SKM-1 treated with dmso at 0.1 percent for 144 hours (cell line): ENCODE data around the gene CEP43.

Experiments used
- DNase-seq: peaks from one replicate; lab custom pipeline; 2025; ENCODE audit not compliant: unreplicated experiment; lab: John Stamatoyannopoulos, UW

CEP43 gene, protein sequence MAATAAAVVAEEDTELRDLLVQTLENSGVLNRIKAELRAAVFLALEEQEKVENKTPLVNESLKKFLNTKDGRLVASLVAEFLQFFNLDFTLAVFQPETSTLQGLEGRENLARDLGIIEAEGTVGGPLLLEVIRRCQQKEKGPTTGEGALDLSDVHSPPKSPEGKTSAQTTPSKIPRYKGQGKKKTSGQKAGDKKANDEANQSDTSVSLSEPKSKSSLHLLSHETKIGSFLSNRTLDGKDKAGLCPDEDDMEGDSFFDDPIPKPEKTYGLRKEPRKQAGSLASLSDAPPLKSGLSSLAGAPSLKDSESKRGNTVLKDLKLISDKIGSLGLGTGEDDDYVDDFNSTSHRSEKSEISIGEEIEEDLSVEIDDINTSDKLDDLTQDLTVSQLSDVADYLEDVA

DNA sequence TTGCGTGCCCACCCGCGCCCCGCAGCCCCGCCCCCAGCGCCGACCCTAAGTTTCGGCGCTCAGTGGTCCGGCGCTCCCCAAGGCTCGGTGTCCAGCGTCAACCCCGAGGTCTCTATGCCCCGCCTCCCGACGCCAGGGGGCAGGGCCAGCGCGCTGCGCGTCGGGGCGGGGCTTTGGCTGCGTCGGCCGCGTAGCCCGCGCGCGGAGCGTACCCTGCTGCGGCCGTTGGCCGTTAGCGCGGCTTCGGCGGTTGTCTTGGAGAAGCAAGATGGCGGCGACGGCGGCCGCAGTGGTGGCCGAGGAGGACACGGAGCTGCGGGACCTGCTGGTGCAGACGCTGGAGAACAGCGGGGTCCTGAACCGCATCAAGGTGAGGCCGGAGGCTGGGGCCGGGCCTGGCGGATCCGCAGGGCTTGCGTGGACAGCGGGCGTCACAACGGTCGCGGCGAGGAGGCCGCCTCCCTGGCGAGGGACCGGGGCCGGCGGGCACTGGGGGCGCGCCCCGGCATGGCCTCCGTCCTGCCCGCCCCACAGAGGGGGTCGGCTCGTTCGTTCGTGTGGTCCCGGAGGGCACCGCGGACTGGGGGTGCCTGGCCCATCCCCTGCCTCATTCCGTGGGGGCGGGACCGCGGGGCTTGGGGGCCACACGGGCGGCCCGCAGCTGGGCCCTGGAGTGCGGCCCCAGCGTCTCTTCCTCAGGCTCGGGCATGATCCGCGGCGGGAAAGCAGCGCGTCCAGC lies at the start of gene CEP43:
TSS of gene CEP43 (plus strand) at position 253 of the 739 bp plus-strand sequence. CDS start at position 269, 16 bp downstream.
- peak; percentile 93 for DNase-seq

DNA sequence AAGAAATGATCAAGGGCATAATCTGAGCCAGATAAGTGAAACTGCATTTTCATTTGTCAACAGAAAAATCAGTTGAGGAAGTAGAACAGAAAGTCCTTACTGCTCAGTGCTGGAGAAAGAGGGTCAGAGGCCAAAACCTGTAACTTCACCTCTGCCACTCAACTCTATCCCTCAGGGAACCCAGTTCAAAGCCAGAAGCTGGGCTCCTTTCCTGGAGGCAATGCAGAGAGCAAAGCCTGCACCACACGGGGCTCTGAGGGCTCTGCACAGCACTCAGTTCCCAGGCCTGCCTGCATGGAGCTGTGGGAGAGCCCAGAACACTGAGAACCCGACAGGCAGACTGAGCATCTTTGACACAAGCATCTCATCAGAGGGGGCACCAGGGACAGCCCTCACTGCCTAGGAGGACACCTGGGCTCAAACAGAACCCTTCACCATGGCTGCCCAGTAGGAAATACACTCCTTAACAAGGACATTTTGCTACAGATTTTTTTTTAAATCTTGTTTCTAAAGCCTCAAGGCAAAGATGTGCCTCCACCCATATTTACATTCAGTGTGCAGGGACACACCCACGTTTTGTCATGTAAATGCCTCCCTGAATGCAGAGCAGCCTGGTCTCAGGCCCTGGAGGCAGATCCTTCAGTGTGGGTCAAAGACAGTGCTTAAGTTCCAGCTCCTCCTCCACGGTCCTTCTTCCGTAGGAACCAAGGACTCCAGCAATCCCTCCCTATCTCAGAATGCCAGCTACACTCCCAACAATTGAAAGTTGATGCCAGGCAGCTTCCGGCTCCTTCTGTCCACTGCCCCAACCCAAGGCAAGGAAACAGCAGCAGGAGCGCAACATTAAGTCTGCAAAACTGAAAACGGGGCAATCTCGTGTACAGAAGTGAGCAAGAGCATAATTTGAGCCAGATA lies 49.4 kb upstream of the CEP43 start:
- no peak for DNase-seq

DNA sequence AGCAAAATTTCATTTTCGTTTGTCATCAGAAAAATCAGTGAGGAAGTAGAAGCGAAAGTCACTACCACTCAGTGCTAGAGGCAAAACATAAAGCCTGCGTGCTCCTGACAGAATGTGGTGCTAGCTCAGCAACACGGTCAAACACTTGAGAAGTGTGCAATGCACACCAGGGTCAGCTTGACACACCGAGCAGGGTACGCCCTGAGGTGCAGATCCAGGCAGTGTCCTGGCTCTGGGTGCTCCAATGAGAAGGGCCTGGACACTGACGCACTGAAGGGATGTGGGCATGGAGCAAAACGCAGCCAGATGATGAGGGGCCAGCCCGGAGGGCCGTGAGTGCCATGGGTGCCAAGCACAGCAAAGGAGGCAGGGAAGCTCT lies 48.8 kb upstream of the CEP43 start:
- no peak for DNase-seq

DNA sequence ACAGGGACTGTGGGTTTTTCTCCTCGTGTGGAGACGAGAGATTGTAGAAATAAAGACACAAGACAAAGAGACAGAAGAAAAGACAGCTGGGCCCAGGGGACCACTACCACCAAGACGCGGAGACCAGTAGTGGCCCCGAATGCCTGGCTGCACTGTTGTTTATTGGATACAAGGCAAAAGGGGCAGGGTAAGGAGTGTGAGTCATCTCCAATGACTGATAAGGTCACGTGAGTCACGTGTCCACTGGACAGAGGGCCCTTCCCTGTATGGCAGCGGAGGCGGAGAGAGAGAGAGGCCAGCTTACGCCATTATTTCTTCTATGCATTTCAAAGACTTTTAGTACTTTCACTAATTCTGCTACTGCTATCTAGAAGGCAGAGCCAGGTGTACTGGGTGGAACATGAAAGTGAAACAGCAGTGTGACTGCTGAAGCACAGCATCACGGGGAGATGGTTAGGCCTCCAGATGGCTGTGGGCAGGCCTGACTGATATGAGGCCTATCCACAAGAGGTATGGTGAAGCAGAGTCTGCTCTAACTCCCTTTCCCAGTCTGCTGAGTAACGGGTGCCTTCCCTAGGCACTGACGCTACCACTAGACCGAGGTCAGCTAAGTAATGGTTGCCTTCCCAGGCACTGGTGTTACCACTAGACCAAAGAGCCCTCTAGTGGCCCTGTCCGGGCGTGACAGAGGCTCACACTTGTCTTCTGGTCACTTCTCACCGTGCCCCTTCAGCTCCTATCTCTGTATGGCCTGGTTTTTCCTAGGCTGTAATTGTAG lies 48.1 kb upstream of the CEP43 start:
- peak; percentile 8 for DNase-seq

DNA sequence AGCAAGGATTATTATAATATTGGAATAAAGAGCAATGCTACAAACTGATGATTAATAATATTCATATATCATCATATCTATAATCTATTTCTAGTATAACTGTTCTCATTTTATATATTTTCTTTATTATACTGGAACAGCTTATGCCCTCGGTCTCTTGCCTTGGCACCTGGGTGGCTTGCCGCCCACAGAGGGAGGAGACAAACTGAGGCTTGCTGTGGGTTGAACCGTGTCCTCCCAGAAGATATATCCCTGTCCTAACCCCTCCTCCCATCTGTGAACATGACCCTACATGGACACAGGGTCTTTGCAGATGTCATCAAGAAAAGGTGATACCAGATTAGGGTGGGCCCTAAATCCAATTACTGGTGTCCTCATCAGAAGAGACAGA lies 47.5 kb upstream of the CEP43 start:
- DNase-seq: no peak

DNA sequence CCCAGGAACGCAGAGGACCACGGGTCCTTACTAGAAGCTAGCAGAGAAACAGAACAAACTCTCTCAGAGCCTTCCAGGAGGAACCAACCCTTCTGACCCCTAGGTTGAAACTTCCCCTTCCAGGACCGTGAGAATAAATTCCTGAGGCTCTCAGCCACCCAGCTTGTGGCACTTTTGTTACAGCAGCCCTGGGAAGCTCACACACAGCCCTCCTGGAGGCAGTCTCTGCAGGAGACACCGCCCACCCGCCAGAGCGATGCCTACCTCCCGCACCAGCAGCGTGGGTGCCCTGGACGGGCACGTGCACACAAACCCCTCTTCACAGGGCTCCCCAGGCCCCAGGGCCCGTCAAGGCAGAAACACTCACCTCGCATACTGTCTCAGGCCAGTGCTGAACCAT lies 47.1 kb upstream of the CEP43 start:
- DNase-seq: peak; percentile 6

DNA sequence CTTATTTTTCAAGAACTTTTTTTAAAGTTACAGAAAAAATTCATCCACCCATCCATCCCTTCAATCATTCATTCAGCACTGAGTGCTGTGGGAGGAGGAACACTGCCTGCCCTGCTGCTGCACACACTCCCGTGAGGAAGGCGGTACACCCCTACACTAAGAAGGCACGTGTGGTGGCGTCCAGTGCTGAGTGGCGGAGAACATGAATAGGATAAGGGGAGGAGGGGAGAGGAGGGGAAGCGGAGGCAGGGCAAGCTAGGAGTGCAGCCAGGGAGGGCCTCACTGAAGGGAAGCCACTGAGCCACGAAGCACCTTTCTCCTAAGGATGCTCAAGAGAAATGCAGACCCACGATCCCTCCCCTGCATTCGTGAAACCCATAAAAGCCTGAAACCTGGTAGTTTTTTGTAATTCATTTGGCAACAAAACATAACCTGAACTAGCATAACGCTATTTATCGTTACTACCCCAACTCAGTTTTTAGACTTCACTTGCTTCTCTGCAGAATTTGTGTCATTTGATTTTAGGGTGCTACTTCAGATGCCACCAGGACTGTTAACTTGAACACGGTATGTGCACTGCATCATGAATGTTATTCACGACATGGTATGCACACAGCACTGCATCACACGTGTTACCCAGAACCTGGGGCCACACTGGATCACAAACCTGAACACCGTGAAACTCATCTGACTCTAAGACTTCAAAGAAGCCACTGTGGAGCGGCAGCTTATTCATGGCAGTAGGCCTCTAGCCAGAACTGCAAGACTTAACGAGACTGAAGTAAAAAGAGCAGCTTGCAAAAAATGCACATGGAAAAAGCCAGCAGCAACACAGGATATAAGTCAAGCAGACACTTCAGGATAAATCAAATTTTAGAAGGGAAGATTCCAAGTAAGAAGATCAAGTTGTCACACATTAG lies 46.4 kb upstream of the CEP43 start:
- DNase-seq: no peak

DNA sequence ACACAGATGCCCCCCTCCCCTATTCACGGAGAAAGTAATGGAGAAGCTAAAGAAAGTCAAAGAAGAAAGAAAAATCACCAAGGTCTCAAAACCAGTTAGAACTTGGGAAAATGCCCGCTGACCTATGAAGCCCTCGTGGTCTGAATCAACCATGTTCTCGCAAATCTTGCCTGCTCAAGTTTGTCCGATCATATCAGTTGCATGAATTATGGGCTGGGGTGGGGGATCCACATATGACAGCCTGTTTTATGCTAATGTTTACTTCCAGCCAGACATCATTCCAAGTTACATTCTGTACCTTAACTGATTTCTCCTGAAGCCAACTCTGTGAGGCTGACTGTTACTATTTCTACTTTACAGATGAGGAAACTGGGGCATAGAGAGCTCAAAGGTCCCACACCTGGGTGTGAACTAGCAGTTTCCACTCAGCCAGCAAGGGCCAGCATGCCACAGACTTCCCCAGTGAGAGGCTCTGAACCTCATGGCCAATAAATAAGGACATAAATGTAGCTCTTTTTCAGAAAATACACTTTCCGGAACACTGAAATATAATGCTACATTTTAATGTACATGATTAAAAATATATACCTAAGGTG lies 45.0 kb upstream of the CEP43 start:
- DNase-seq: no peak

DNA sequence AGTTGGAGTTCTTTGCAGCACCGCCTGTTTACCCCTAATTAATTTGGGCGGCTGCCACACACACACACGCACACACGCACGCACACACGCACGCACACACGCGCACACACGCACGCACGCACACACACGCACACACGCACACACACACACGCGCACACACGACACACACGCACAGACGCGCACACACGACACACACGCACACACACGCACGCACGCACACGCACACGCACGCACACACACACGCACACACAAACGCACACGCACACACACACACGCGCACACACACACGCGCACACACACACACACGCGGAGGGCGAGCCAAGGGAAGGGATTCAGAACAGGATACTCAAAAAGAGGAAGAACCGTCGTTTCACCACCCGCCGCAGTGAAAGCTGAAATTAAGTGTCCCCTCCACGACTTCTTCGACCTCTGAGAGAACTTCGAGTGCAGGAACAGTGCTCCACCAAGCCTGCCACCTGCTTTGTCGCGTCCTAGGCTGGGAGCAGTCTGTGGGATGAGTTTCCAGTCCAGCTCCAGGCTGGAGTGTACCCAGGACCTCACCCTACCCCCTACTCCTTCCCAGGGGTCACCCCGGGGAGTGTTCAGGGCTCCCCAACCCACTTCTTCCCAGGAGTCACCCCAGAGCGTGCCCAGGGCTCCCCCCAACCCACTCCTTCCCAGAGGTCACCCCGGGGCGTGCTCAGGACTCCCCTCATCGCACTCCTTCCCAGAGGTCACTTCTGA lies 43.9 kb upstream of the CEP43 start:
- DNase-seq: peak; percentile 83

DNA sequence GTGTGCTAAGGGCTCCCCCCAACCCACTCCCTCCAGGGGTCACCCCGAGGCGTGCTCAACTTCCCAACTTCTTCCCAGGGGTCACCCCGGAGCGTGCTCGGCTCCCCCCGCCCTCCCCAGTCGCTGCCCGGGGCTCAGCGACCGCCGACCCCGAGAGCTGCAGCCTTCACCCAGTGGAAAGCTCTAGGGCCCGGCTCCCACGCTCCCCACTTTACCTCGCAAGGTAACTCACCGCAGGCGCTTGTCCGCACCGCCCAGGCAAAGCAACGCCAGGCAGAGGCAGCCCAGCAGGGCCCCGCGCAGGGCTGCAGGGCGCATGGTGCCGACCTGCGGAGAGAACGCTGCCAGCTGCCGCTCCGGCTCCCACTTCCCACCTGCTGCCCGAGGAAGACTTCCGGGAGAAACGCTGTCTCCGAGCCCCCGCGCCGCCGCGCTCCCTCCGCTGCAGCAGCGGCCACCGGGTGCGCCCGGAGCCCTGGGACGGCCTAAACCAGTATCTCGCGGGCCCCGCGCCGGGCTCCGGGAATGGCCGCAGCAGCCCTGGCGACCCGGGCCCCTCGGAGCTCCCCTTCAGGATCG lies 43.2 kb upstream of the CEP43 start:
- DNase-seq: no peak

DNA sequence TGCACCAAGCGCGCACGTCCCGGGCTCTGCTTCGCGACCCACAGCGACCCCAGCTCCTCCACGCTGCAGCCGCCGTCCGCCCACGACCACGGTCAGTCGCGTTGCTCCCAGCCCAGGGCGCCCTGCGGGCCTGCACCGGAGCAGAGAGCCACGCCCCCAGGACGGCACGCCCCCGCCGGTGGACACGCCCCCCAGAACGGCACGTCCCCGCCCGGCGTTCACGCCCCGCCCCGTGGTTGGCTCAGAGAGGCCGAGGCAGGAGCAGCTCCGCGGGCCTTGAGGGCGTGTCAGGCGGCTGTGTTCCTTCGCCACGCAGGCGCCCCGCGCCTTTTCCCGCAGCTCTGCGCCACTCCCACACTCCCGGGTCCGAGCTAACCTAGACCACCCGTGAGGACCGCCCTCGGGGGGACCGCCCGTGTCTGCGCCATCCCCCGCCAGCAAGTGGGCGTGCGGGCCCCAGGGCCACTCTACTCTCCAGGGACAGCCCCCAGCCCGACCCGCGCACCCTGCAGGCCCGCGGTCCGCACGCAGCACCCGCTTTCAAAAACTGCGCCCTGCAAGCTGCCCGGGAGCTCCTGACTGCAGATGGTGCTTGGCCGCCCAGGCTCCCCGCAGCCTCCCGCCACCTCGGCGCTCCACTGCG lies 42.6 kb upstream of the CEP43 start, which contains the start of gene RNASET2:
TSS of gene RNASET2 (minus strand) at position 107 of the 643 bp plus-strand sequence. CDS start 368 bp downstream, outside the sequence.
- peak; percentile 81 for DNase-seq

DNA sequence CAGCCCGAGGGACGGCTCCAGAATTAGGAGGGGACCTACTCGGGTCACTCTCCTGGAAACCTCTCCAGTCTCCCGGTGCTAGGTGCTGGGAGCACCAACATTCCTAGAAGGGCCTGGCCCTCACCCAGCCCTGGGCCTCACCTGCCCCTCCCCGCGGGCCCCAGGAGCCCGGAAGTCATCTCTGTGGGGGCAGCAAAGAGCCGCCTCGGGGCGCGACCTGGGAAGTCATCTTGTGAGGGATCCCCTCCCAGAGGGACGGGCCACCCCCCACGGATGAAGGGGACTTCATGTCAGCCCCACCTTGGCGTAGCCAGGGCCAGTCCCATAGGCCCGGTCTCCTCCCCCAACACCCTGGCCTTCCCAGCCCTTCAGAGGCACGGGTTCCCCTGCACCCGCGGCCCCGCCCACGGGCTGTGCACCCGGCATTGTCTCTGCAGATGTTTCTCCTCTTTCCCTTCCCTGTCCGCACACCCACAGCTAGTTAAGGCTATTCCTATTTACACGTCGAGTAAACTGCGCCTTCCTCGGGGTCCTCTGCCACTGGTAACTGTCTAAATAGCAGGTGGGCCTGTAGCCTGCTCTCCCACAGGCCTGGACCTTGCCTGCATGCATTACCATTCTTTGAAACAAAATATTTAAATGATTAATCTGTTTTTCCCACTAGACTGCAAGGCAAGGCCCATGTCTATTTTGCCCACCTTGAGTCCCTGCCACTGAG lies 42.0 kb upstream of the CEP43 start:
- peak; percentile 29 for DNase-seq

DNA sequence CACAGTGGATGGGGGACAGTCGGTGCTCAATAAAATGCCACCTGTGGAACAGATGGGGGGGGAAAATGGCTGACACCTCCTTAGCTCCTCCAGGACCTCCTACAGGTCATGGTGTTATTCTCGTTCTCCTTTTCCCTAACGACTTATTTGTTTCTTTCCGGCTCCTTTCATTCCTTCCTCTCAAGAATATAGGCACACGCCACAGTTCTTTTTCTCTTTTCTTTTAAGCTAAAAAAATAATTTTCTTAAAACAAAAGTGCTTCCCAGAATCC lies 41.5 kb upstream of the CEP43 start:
- no peak for DNase-seq

DNA sequence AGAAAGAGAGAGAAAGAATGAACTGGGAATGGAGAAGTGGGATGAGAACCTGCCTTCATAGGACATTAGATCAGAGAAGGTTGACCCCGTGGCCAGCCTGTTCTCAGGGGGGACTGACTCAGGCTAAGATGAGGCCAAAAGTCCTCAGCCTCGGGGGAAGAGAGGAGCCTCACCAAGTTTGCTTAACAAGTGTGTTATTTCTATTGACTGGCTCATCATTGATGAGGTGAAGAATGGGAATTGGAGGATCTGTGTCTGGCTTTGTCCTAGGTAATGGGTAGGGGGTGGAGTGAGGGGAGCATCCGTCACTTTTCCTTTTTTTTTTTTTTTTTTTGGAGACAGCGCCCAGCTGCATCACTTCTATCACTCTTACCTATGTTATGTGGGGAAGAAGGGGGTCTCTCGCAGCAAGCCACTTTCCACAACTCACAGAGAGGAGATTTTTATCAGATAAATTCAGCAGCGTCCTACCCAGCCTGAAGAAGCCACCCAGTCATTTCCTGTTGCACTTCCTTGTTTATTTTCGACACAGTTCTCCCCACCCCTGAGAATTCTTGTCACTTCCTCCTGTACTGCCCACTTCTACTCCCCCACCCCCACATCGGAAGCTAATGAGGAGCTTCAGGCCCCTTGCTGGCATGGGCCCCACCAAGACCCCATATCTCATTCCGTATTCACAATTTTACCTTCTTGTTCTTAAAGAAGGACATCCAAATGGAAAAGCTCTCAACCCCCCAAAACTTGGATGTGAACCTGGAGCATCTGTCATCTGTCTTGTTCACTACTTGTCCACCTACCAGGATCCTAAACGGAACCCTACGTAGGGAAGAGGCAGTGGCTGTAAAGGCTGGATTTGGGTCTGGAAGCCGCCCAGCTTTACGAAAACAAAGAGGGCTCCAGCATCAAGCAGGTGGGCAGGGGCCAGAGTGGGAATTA lies 40.0 kb upstream of the CEP43 start:
- DNase-seq: peak; percentile 83

DNA sequence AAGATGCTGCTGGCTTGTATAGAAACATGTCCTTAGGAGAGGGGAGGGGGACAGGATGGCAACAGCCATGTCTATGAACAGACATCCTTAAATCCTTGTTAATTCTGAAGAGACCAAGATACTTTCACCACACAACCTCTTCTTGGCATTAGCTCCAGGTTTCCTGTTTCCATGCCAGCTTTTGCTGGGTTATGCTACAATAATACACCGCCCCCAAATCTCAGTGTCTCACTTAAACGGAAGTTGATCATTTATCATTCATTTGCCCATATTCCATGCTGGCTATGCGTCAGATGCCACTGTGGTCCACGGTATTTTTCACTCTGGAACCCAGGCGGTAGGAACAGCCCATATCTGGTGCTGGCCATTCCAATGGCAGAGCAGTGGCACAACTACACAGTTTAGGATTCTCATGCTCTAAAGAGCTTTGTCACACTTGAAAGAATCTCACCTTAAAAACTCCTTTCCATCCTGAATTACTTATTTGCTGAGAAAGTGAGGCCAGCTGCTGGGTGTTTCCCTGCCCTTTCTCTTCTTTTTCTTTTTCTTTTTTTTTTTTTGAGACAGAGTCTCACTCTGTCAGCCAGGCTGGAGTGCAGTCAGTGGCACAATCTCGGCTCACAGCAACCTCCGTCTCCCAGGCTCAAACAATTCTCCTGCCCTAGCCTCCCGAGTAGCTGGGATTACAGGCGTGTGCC lies 39.1 kb upstream of the CEP43 start:
- DNase-seq: no peak
